Measurements from ENCODE around the gene MGRN1.

The MGRN1 gene

DNA sequence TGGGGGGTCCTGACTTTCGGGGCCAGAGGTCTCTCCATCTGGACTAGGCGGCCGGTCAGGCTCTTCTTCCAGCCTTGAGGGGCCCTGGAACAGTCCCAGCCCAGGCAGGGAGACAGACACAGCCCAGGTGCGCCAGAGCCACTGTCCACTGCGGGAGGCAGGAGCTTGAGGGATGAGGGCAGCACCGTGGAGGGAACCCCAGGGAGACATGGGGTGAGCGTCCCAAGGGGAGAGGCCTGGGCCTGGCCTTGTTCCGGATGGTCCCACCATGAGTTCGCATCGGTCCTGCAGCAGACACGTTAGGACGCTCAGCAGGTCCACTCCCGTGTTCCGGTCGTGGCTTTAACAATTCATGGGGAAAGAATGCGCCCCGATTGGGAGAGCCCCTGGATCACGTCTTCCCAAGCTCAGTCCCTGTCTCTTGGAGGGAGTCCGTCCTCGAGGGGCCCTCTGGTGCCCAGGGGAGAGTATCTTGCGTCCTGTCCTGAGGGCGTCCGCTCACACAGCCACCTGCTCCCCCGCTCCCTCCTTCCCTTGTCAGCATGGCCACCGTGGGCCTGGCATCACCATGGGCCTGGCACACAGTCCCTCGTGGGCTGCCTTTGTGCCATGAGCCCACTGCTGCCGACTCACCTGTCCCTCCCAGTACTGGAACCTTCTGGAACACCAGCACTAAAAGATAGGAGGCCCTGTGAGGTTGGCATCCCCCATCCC is 62.0 kb downstream of the MGRN1 start:
- ATAC-seq = no peak
- no peak for TF ChIP-seq TSHZ2 (CRISPR knock-in tag; IDR thresholded peaks at IDR 0.05)
- TF ChIP-seq SNAI2 (CRISPR knock-in tag; IDR thresholded peaks at IDR 0.05) = no peak
- no peak for TF ChIP-seq ZC3H10 (CRISPR knock-in tag; IDR thresholded peaks at IDR 0.05)
- no peak for TF ChIP-seq ZFP3 (CRISPR knock-in tag; IDR thresholded peaks at IDR 0.05)
- TF ChIP-seq ZNF8 (CRISPR knock-in tag; IDR thresholded peaks at IDR 0.05) = no peak

- TF ChIP-seq GLIS3 (CRISPR knock-in tag; IDR thresholded peaks at IDR 0.05) = no peak
- TF ChIP-seq BACH2 (CRISPR knock-in tag; IDR thresholded peaks at IDR 0.05; ENCODE audit: borderline replicate concordance) = no peak
- TF ChIP-seq ZNF70 (CRISPR knock-in tag; IDR thresholded peaks at IDR 0.05) = no peak
- TF ChIP-seq ZNF565 (CRISPR knock-in tag; conservative IDR thresholded peaks at IDR 0.05; ENCODE audit: low read depth) = no peak
- no peak for TF ChIP-seq ZFP30 (CRISPR knock-in tag; IDR thresholded peaks at IDR 0.05)
- TF ChIP-seq CSDC2 (CRISPR knock-in tag; IDR thresholded peaks at IDR 0.05) = no peak
- TF ChIP-seq POU6F1 (CRISPR knock-in tag; IDR thresholded peaks at IDR 0.05; ENCODE audit: borderline replicate concordance, low read depth) = no peak
- TF ChIP-seq ESRRG (CRISPR knock-in tag; IDR thresholded peaks at IDR 0.05) = no peak
- TF ChIP-seq, protein P1, sequence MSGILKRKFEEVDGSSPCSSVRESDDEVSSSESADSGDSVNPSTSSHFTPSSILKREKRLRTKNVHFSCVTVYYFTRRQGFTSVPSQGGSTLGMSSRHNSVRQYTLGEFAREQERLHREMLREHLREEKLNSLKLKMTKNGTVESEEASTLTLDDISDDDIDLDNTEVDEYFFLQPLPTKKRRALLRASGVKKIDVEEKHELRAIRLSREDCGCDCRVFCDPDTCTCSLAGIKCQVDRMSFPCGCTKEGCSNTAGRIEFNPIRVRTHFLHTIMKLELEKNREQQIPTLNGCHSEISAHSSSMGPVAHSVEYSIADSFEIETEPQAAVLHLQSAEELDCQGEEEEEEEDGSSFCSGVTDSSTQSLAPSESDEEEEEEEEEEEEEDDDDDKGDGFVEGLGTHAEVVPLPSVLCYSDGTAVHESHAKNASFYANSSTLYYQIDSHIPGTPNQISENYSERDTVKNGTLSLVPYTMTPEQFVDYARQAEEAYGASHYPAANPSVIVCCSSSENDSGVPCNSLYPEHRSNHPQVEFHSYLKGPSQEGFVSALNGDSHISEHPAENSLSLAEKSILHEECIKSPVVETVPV (CRISPR knock-in tag; IDR thresholded peaks at IDR 0.05) = no peak
- no peak for TF ChIP-seq RARB (CRISPR knock-in tag; IDR thresholded peaks at IDR 0.05)
- TF ChIP-seq SNAI2 (CRISPR knock-in tag; IDR thresholded peaks at IDR 0.05) = no peak
- TF ChIP-seq ISL1 (CRISPR knock-in tag; IDR thresholded peaks at IDR 0.05) = no peak
- no peak for TF ChIP-seq TCF4 (CRISPR knock-in tag; IDR thresholded peaks at IDR 0.05; ENCODE audit: borderline replicate concordance)
- TF ChIP-seq ZNF8 (CRISPR knock-in tag; IDR thresholded peaks at IDR 0.05) = no peak
- TF ChIP-seq ZFP3 (CRISPR knock-in tag; IDR thresholded peaks at IDR 0.05) = no peak
- TF ChIP-seq OSR1 (CRISPR knock-in tag; IDR thresholded peaks at IDR 0.05) = no peak
- no peak for TF ChIP-seq TOX (CRISPR knock-in tag; IDR thresholded peaks at IDR 0.05; ENCODE audit: borderline replicate concordance)
- TF ChIP-seq PATZ1 (CRISPR knock-in tag; IDR thresholded peaks at IDR 0.05; ENCODE audit: borderline replicate concordance) = no peak
- TF ChIP-seq PPARA (CRISPR knock-in tag; IDR thresholded peaks at IDR 0.05; ENCODE audit: borderline replicate concordance) = no peak
- TF ChIP-seq ARNTL (CRISPR knock-in tag; IDR thresholded peaks at IDR 0.05; ENCODE audit: borderline replicate concordance, low read depth) = no peak
- ATAC-seq = no peak
Measured at GRCh38 chr16:4687416-4687815, 62.8 kb downstream of the MGRN1 start.

GRCh38 chr16:4687946-4688673 is 63.5 kb downstream of the MGRN1 start:
- ATAC-seq = no peak
- TF ChIP-seq ZFP30 (CRISPR knock-in tag; IDR thresholded peaks at IDR 0.05) = no peak
- no peak for TF ChIP-seq POU6F1 (CRISPR knock-in tag; IDR thresholded peaks at IDR 0.05; ENCODE audit: borderline replicate concordance, low read depth)
- no peak for TF ChIP-seq BACH2 (CRISPR knock-in tag; IDR thresholded peaks at IDR 0.05; ENCODE audit: borderline replicate concordance)
- TF ChIP-seq, protein P1 (CRISPR knock-in tag; IDR thresholded peaks at IDR 0.05) = no peak
- no peak for TF ChIP-seq PATZ1 (CRISPR knock-in tag; IDR thresholded peaks at IDR 0.05; ENCODE audit: borderline replicate concordance)
- no peak for TF ChIP-seq ZFP3 (CRISPR knock-in tag; IDR thresholded peaks at IDR 0.05)
- TF ChIP-seq CSDC2 (CRISPR knock-in tag; IDR thresholded peaks at IDR 0.05) = no peak

Data from SK-N-SH treated with all-trans-retinoic acid at 6 μM for 48 hours (cell line).